Right forelimb (tissue), 1 donor: ENCODE results near the gene NRAS.
"Not testable (repeated sequence)": the region's sequence is repeated elsewhere in the genome, so short reads cannot be mapped to it uniquely, and the experiment has no call there.

Experiments used
- DNase-seq: peaks from one replicate; pipeline ENCODE4 v3.0.0-alpha.2; 2018

NRAS gene

GRCh38 chr1:114716304-114717170 lies at the start of gene NRAS:
Gene NRAS (minus strand): TSS chr1:114716771. CDS start chr1:114716160, 611 bp downstream.
- peak; percentile 97 for DNase-seq

- no peak for DNase-seq
These were observed 48.1 kb upstream of the NRAS start for GRCh38 chr1:114764689-114765088.

- DNase-seq, result no peak
These were observed 41.8 kb upstream of the NRAS start for GRCh38 chr1:114758256-114758832.

- DNase-seq, result peak; percentile 98
These were observed 41.1 kb upstream of the NRAS start, which contains the start of gene CSDE1 for GRCh38 chr1:114757455-114758255. Gene CSDE1 (minus strand): TSS chr1:114757984. CDS start chr1:114739890, 18,094 bp downstream.

- peak; percentile 45 for DNase-seq
These were observed 40.4 kb upstream of the NRAS start for GRCh38 chr1:114756949-114757454.

- no peak for DNase-seq
These were observed 39.7 kb upstream of the NRAS start for GRCh38 chr1:114756009-114756892.

GRCh38 chr1:114755006-114755931 lies 38.7 kb upstream of the NRAS start:
- DNase-seq, result no peak

GRCh38 chr1:114753702-114754101 lies 37.1 kb upstream of the NRAS start:
- DNase-seq, result not testable (repeated sequence)

- DNase-seq, result no peak
These were observed 36.6 kb upstream of the NRAS start for GRCh38 chr1:114753143-114753542.

- DNase-seq, result no peak
These were observed 34.2 kb upstream of the NRAS start for GRCh38 chr1:114750780-114751179.

GRCh38 chr1:114749835-114750234 lies 33.3 kb upstream of the NRAS start:
- DNase-seq, result no peak

- no peak for DNase-seq
These were observed 30.0 kb upstream of the NRAS start for GRCh38 chr1:114746450-114747121.

GRCh38 chr1:114745291-114745690 lies 28.7 kb upstream of the NRAS start:
- DNase-seq, result no peak

GRCh38 chr1:114741963-114742746 lies 25.6 kb upstream of the NRAS start:
- no peak for DNase-seq

GRCh38 chr1:114740331-114740730 lies 23.8 kb upstream of the NRAS start:
- DNase-seq, result no peak

GRCh38 chr1:114737314-114737849 lies 20.8 kb upstream of the NRAS start:
- DNase-seq, result no peak

- no peak for DNase-seq
These were observed 18.9 kb upstream of the NRAS start for GRCh38 chr1:114735479-114735878.

GRCh38 chr1:114729782-114730181 lies 13.2 kb upstream of the NRAS start:
- no peak for DNase-seq

- no peak for DNase-seq
These were observed 12.0 kb upstream of the NRAS start for GRCh38 chr1:114728553-114728952.
